HEK293 (cell line): ENCODE data around the gene BTRC.

Experiments used
- GLI4 ChIP-seq: fragments of 450-650 bp; formaldehyde crosslinking; IDR thresholded peaks from 2 replicates; pipeline ENCODE4 v1.5.1; 2016; ENCODE audit warnings: missing biosample characterization, missing genetic modification characterization
- KLF10 ChIP-seq: fragments of 450-650 bp; IDR thresholded peaks from 2 replicates; pipeline ENCODE4 v1.5.1; 2018; ENCODE audit warnings: missing biosample characterization, mild to moderate bottlenecking, missing genetic modification characterization
- SCRT2 ChIP-seq: fragments of 450-650 bp; formaldehyde crosslinking; IDR thresholded peaks from 2 replicates; pipeline ENCODE4 v1.5.1; 2016; ENCODE audit warnings: missing biosample characterization, missing genetic modification characterization
- WT1 ChIP-seq: fragments of 450-650 bp; formaldehyde crosslinking; IDR thresholded peaks from 2 replicates; pipeline ENCODE4 v1.5.1; 2016; ENCODE audit warnings: missing biosample characterization, missing genetic modification characterization
- ZBTB6 ChIP-seq: fragments of 450-650 bp; formaldehyde crosslinking; IDR thresholded peaks from 2 replicates; pipeline ENCODE4 v1.5.1; 2017; ENCODE audit warnings: missing biosample characterization, missing genetic modification characterization
- ZNF10 ChIP-seq: fragments of 450-650 bp; formaldehyde crosslinking; IDR thresholded peaks from 2 replicates; pipeline ENCODE4 v1.5.1; 2017; ENCODE audit warnings: missing biosample characterization, missing genetic modification characterization
- ZNF132 ChIP-seq: fragments of 450-650 bp; formaldehyde crosslinking; IDR thresholded peaks from 2 replicates; pipeline ENCODE4 v1.5.1; 2017; ENCODE audit warnings: missing biosample characterization, missing genetic modification characterization, borderline replicate concordance
- ZNF16 ChIP-seq: fragments of 450-650 bp; formaldehyde crosslinking; IDR thresholded peaks from 2 replicates; pipeline ENCODE4 v1.5.1; 2016; ENCODE audit warnings: low read depth, missing biosample characterization, missing genetic modification characterization
- ZNF18 ChIP-seq: fragments of 450-650 bp; formaldehyde crosslinking; IDR thresholded peaks from 2 replicates; pipeline ENCODE4 v1.5.1; 2016; ENCODE audit warnings: missing biosample characterization, missing genetic modification characterization
- ZNF211 ChIP-seq: fragments of 450-650 bp; formaldehyde crosslinking; IDR thresholded peaks from 2 replicates; pipeline ENCODE4 v1.5.1; 2016; ENCODE audit warnings: low read depth, missing biosample characterization, missing genetic modification characterization
- ZNF26 ChIP-seq: fragments of 450-650 bp; formaldehyde crosslinking; IDR thresholded peaks from 2 replicates; pipeline ENCODE4 v1.5.1; 2016; ENCODE audit warnings: missing biosample characterization, missing genetic modification characterization
- ZNF280D ChIP-seq: fragments of 450-650 bp; formaldehyde crosslinking; IDR thresholded peaks from 2 replicates; pipeline ENCODE4 v1.5.1; 2016; ENCODE audit warnings: missing biosample characterization, missing genetic modification characterization
- ZNF311 ChIP-seq: fragments of 450-650 bp; formaldehyde crosslinking; IDR thresholded peaks from 2 replicates; pipeline ENCODE4 v1.5.1; 2017; ENCODE audit warnings: missing biosample characterization, missing genetic modification characterization, borderline replicate concordance
- ZNF341 ChIP-seq: fragments of 450-650 bp; formaldehyde crosslinking; IDR thresholded peaks from 2 replicates; pipeline ENCODE4; 2016; ENCODE audit warnings: low read depth, missing biosample characterization, missing genetic modification characterization
- ZNF398 ChIP-seq: fragments of 450-650 bp; formaldehyde crosslinking; IDR thresholded peaks from 2 replicates; pipeline ENCODE4 v1.5.1; 2017; ENCODE audit warnings: missing biosample characterization, missing genetic modification characterization
- ZNF518A ChIP-seq: fragments of 450-650 bp; formaldehyde crosslinking; conservative IDR thresholded peaks from 2 replicates; pipeline ENCODE4 v1.5.1; 2016; ENCODE audit warnings: low read depth, missing biosample characterization, missing genetic modification characterization
- ZNF571 ChIP-seq: fragments of 450-650 bp; formaldehyde crosslinking; IDR thresholded peaks from 2 replicates; pipeline ENCODE4 v1.5.0; 2017; ENCODE audit warnings: missing biosample characterization, missing genetic modification characterization
- ZNF645 ChIP-seq: fragments of 450-650 bp; formaldehyde crosslinking; IDR thresholded peaks from 2 replicates; pipeline ENCODE4; 2016; ENCODE audit warnings: missing biosample characterization, missing genetic modification characterization
- ZNF768 ChIP-seq: fragments of 450-650 bp; formaldehyde crosslinking; IDR thresholded peaks from 2 replicates; pipeline ENCODE4 v1.5.1; 2018; ENCODE audit warnings: missing biosample characterization, mild to moderate bottlenecking, missing genetic modification characterization
- ZSCAN5A ChIP-seq: fragments of 450-650 bp; formaldehyde crosslinking; IDR thresholded peaks from 2 replicates; pipeline ENCODE4 v1.5.1; 2016; ENCODE audit warnings: missing biosample characterization, missing genetic modification characterization

BTRC gene

GRCh38 chr10:101441541-101442455, 87.8 kb downstream of the BTRC start (continued):
- TF ChIP-seq ZNF398 (tag by site-specific recombination) (peak; percentile 91), GLI4 (tag by site-specific recombination) (peak; percentile 63; the same call in 1 of the 2 replicates), WT1 (tag by site-specific recombination) (peak; percentile 89), ZNF311 (tag by site-specific recombination) (no peak), ZNF518A (tag by site-specific recombination) (0 out of 2 replicates have a peak, but pooled peaks have one; percentile 54), ZNF341 (no peak), ZNF18 (tag by site-specific recombination) (peak; percentile 96), ZNF645 (no peak; the same call in 1 of the 2 replicates), ZNF768 (no peak), ZBTB6 (tag by site-specific recombination) (peak; percentile 86), ZNF10 (tag by site-specific recombination) (peak; percentile 82; the same call in 1 of the 2 replicates), ZSCAN5A (tag by site-specific recombination) (peak; percentile 70; the same call in 1 of the 2 replicates), ZNF16 (no peak), ZNF132 (no peak), ZNF26 (tag by site-specific recombination) (no peak; the same call in 1 of the 2 replicates), SCRT2 (tag by site-specific recombination) (peak; percentile 76), ZNF211 (no peak), ZNF280D (tag by site-specific recombination) (peak; percentile 94), KLF10 (tag by site-specific recombination) (no peak), ZNF571 (tag by site-specific recombination) (no peak)
